ENCODE data around the gene KRT9.
A peak's percentile ranks its signal among the peaks of the same experiment; 100 is the strongest.
"Not testable (repeated sequence)": the region's sequence is repeated elsewhere in the genome, so short reads cannot be mapped to it uniquely, and the experiment has no call there.

GRCh38 chr17:41610061-41610517 lies 38.2 kb upstream of the KRT9 start:
- not testable (repeated sequence) for TF ChIP-seq EZH2 (IDR thresholded peaks at IDR 0.05; ENCODE audit: borderline replicate concordance, low read depth, low read length, severe bottlenecking); POLR2A (IDR thresholded peaks at IDR 0.05; ENCODE audit: low read depth, low read length); POLR2AphosphoS5 (IDR thresholded peaks at IDR 0.05; ENCODE audit: insufficient read depth, low read depth, low read length); GATA2 (IDR thresholded peaks at IDR 0.05; ENCODE audit: insufficient read depth, insufficient read length, low read depth, low read length); MYC (IDR thresholded peaks at IDR 0.05; ENCODE audit: low read depth, low read length); MAX (IDR thresholded peaks at IDR 0.05; ENCODE audit: insufficient read depth, insufficient read length)
- TF ChIP-seq CTCF (IDR thresholded peaks at IDR 0.05; ENCODE audit: extremely low read depth in 1 of 2, insufficient read depth in 1 of 2, low read depth in 1 of 2, low read length in 2 of 2) = peak in 1 of 2 donors; percentile 36

Measured in endothelial cell of umbilical vein (primary cell).